ENCODE results near the gene CUL2.
"Not testable (repeated sequence)": the region's sequence is repeated elsewhere in the genome, so short reads cannot be mapped to it uniquely, and the experiment has no call there.

The CUL2 gene

DNA sequence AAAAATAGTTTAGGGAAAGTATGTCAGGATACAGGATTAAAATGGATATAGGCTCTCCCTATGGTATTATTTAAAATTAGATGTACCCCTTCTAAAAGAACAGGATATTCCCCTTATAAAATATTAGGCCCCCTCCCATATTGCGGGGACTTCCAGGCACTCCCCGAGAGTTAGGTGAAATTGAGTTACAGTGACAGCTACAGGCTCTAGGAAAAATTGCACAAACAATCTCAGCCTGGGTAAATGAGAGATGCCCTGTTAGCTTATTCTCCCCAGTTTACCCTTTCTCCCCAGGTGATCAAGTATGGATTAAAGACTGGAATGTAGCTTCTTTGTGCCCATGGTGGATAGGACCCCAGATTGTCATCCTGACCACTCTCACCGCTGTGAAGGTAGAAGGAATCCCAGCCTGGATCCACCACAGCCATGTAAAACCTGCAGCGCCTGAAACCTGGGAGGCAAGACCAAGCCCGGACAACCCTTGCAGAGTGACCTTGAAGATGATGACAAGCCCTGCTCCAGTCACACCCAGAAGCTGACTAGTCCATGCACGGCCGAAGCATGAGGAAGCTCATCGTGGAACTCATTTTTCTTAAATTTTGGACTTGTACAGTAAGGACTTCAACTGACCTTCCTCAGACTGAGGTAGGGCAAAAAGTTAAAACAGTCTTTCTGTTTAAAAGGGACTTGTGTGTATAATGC lies 115.6 kb downstream of the CUL2 start:
- DNase-seq = not testable (repeated sequence)

- not testable (repeated sequence) for DNase-seq
These were observed 116.4 kb downstream of the CUL2 start for GRCh38 chr10:34973757-34974156.

DNA sequence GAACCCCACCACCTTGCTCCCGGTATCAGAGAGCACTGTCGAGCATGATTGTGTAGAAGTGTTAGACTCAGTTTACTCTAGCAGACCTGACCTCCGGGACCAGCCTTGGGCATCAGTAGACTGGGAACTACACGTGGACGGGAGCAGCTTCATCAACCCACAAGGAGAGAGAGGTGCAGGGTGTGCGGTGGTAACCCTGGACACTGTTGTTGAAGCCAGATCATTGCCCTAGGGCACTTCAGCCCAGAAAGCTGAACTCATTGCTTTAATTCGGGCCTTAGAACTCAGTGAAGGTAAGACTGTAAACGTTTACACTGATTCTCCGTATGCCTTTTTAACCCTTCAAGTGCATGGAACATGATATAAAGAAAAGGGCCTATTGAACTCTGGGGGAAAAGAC lies 117.0 kb downstream of the CUL2 start:
- not testable (repeated sequence) for DNase-seq

DNA sequence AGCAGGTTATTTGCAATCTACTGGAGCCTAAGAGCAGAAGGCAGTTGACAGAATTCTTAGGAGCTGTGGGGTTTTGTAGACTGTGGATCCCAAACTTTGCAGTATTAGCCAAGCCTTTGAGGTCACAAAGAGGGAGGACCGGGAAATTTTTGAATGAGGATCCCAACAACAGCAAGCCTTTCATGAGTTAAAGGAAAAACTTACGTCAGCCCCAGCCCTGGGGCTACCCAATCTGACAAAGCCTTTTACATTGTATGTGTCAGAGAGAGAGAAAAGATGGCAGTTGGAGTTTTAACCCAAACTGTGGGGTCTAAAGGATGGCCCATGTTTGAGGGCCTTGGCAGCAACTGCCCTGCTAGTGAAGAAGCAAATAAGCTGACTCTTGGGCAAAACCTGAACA lies 117.5 kb downstream of the CUL2 start:
- not testable (repeated sequence) for DNase-seq

DNA sequence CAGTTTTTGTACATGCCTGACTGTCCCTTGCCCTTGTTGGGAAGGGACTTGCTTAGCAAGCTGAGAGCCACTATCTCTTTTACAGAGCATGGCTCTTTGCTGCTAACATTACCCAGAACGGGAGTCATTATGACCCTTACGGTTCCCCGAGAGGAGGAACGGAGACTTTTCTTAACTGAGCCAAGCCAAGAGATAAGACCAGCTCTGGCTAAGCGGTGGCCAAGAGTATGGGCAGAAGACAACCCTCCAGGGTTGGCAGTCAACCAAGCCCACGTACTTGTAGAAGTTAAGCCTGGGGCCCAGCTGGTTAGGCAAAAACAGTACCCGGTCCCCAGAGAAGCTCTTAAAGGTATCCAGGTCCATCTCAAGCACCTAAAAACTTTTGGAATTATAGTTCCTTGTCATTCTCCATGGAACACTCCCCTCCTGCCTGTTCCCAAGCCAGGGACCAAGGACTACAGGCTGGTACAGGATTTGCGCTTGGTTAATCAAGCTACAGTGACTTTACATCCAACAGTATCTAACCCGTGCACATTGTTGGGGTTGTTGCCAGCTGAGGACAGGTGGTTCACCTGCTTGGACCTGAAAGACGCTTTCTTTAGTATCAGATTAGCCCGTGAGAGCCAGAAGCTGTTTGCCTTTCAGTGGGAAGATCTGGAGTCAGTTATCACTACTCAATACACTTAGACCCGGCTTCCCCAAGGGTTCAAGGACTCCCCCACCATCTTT lies 118.4 kb downstream of the CUL2 start:
- DNase-seq = not testable (repeated sequence)

DNA sequence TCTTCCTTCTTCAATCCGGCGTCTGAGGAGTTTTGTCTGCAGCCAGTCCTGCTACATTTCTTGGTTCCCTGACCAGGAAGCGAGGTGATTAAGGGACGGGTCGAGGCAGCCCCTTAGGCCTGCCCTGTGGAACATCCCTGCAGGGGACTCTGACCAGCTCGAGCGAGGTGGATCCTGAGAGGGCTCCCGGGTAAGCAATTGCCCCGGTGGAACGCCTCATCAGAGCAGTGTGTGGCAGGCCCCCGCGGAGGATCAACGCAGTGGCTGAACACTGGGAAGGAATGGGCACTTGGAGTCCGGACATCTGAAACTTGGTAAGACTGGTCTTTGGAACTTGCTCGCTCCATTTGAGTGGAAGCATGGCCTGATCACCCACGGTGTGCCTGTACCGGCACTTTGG lies 121.0 kb downstream of the CUL2 start:
- DNase-seq = no peak

GRCh38 chr10:34967335-34967880 lies 122.7 kb downstream of the CUL2 start:
- DNase-seq = no peak

- no peak for DNase-seq
These were observed 123.7 kb downstream of the CUL2 start for GRCh38 chr10:34966451-34966850.

- no peak for DNase-seq
These were observed 124.1 kb downstream of the CUL2 start for GRCh38 chr10:34966040-34966439.

GRCh38 chr10:34964166-34964800 lies 125.9 kb downstream of the CUL2 start:
- DNase-seq = no peak

DNA sequence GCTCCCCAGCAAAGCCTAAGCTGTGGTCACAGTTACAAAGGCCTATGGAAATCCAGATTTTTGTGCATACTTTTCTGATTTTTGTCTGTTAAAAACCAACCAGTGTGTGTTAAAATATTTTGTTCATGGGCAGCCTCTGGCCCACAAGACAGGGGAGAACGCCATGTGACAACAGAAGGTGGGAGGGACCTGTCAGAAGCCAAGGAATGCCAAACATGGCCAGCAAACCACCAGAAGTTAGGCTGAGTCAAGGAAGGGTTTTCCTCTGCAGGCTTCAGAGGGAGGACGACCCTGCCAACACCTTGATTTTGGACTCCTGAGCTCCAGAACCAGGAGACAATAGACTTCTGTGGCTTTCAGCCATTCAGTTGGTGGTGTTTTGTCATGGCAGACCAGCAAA lies 127.3 kb downstream of the CUL2 start:
- no peak for DNase-seq

DNA sequence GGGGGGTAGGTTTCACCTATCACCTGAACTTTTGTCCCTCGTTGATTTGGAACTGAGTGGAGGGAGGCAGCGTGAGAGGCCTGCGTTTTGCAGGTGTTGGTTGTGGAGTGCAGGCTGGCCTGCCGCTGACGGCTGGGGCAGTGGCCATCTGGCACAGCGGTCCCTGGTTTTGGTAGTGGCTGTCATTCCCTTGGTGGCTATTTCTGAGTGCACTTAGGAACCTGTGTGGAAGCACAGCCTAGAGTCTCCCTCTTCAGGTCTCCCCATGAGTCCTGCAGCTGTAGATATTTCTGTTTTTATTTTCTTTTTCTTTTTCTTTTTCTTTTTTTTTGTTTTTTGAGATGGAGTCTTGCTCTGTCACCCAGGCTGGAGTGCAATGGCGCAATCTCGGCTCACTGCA lies 129.2 kb downstream of the CUL2 start:
- DNase-seq = no peak

DNA sequence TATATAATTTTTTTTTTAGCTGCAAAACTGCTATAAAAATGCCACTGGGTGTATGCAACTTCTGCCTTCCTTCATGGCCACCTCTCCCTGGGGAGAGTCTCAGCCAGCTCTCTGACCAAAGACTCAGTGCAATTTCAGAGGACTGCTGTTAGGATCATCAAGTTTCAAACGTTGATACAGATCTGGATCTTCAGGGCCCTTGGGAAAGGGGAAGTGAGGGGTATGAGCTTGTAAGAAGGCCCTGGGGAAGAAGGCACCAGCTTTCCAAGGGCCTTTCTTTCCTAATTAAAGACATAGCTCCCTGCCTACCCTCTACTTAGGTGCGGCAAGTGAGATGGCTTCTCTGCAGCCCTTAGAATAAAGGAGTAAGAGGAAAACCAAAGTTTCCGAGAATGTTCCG lies 130.4 kb downstream of the CUL2 start:
- no peak for DNase-seq

DNA sequence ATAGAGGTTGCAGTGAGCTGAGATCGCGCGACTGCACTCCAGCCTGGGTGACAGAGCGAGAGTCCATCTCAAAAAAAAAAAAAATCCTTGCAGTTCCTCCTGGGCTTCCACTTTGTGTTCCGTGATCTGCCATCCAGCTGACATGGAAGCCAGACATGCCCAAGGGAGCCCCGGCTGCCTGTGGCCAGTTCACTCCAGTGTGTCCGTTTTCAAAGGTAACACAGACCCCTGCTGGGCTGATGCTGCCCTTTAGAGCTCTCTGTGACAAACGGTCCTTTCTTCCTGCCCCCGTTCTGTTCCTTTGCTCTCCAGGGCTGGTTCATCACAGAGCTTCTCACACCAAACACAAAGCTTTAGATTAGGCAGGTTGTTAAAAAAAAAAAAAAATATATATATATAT lies 130.8 kb downstream of the CUL2 start:
- DNase-seq = no peak

All from cortex of kidney (tissue), 1 donor.